GM19463 (cell line): ENCODE data around the gene ECHDC3.

ENCODE experiments used
- ATAC-seq: cut with Tn5 transposase; IDR thresholded peaks from one replicate; pipeline ENCODE4 v1.9.1; 2021; ENCODE audit warnings: mild to moderate bottlenecking, moderate library complexity; ENCODE audit not compliant: unreplicated experiment

The ECHDC3 gene

DNA sequence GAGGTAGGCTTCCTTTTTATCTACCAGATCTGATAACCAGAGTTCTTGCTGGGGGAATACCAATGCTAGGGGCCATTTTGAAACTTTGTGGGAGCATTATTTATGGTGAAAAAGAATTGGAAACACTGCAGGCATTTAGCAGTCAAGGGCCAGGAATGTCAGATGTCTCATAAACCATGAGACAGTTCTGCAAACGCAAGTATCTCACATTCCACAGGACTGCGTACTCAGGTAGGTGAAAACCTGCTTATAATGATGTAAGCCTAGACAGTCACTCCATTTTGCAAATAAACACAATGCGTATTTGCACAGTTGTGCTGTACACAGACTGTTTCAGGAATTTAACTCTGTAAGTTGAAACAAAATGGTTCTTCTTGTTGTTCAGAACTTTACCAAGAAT, 33.9 kb downstream of the ECHDC3 start:
- ATAC-seq, result no peak

DNA sequence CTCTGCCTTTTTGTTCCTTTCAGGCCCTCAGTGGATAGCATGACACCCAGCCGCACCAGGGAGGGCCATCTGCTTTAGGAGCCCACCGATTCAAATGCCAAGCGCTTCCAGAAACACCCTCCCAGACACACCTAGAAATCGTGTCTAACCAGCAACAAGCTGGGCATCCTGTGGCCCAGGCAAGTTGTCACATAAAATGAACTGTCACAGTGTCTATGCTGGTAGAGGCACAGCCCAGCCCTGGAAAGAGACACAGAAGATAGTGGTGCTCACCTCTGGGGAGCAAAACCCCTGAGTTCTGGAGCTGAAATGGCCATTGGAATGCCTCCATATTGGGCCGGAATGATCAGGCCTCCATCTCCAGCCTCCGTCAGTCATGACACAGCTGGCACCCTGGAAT, 38.9 kb downstream of the ECHDC3 start:
- ATAC-seq, result no peak

DNA sequence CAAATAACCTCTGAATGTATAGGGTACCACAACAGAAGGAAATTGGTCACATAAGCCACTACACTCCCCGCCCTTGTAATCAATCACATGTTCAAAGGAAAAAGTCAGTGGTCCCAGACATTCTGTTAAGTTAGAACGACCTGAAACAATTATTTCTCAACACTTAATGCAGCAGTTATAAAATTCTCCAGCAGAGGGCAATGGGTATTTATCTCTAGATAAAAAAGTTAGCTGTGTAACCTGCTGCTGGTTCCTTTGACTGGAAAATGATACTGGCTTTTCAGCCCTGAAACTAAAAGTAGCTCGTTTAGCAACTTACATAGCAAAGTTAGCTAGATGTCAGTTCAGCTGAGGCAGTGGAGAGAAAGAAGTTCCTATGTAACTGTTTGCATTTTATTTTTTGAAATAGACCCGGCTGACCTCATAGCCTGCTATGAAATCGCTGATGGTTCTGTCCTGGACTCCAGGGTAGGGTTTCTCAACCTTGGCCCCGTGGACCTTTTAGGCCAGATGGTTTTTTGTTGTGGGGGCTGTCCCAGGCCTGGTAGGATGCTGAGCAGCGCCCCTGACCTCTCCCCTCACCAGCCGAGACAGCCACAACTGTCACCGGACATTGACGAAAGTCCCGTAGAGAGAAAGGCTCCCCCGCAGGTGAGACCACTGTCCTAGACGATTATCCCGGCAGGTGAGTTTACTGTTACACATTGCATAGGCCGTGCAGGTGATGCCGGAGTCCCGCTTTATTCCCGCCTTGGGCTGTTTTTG, 40.8 kb downstream of the ECHDC3 start:
- ATAC-seq, result peak; percentile 50

DNA sequence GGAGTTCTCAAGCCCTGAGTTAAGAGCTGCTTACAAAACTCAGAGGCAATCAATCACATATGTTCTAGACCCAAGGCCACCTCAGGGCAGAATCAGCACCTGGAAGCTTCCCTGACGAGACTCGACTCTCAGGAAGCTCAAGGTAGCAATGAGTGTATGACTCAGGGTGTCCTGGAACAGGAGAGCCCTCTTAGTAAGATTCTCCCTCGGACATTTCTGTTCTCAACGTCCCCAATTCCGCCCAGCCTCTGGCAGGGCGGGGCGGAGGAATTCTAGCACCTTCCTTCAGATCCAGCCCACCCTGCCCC, 41.3 kb downstream of the ECHDC3 start:
- no peak for ATAC-seq

DNA sequence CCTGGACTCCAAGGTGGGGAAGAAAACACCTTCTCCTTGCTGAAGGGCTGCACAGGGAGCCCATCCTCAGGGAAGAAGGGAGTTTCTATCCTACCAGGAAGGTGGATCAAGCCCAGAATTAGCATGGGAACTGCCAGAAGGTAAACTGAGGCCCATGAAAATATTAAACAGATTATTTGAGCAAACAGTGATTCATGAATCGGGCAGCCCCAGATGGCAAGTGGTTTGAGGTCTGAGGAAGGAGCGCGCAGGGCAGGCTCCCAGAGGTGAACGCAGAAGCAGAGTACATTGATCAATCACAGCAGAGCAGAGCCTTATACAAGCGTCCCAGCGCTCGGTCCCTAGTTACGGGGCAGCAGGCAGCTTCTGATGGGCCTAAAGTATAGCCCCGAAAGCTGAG, 45.2 kb downstream of the ECHDC3 start:
- ATAC-seq, result no peak

DNA sequence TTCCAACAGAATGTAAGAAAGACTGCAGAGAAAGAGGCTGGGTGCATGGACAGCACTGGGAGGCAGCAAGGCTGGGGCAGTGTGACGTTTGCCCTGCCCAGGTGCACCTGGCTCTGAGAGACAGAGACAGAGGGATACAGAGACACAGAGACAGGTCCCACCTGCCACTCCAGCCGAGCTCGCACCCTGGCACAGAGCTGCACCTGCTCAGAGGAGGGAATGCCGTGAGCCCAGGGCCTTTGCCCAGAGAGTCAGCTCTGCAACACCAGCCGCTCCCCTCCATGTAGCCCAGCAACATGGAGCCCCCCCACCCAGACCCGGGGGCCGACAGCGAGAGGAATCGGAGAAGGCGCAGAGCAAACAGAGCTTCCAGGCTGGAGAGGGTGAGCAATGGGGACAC, 45.7 kb downstream of the ECHDC3 start:
- ATAC-seq, result no peak

DNA sequence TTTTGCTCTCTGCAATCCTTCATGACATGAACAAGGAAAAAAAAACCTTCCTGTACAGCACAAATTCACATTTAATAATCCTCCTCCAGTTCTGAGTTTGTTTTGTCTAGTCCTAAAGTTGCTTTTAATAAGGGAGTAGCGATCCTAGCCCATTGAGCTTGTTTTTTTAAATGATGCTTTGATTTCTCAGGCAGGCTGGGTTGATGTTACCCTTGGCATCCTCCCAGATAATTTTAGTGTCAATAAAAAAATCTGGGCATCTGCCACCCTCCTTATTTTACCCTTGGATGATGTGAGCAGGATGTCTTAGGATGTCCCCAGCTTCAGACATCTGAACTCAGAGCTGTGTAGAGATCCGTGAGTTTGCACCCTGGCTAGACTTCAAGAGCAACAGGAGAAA, 47.1 kb downstream of the ECHDC3 start:
- no peak for ATAC-seq

DNA sequence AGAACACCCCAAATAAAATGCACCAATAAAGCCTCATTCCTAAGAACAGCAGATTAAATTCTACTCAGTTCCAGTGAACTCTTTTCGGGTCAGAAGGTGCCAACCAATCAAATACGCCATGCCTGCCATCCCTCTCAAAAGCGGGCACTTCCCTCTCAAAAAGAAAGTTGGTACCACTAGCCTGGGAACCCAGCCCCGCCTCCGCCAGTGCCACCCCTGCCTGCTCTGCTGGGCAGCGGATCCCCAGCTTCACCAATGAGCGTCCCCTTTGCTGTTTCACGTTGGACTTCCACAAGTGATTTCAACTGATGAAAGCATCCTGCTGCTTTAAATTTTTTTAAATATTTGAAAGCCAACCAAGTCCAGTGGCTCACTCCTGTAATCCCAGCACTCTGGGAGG, 47.8 kb downstream of the ECHDC3 start:
- no peak for ATAC-seq

DNA sequence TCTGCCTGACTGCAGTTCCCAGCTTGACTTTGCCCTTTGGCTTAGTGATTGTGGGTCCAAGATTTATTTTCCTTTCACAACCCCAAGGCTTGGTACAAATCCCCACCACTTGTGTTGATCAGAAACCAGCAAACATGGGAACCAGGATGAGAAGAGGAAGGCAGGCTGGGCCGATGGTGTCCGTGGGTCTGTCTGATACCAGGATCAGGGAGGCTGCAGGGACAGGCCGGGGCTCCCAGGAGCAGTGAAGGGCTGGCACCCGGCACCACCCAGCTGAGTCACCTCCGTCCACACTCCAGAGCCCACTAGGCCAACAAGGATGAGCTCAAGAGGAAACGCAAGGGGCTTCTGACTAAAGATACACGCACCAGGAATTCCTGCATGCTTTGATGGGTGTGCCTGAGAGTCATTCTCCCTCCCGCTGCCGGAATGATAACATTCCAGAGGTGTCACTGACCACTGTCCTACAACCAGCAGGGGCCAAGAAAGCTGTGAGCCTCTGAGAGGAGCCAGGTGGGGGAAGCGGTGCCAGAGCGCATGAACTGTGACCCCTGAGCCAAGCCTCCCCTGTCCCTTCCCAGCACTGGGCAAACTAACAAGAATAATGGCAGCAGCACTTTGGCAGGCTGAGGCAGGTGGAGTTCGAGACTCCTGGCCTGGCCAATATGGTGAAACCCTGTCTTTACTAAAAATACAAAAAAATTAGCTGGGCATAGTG, 51.7 kb downstream of the ECHDC3 start:
- ATAC-seq, result no peak

DNA sequence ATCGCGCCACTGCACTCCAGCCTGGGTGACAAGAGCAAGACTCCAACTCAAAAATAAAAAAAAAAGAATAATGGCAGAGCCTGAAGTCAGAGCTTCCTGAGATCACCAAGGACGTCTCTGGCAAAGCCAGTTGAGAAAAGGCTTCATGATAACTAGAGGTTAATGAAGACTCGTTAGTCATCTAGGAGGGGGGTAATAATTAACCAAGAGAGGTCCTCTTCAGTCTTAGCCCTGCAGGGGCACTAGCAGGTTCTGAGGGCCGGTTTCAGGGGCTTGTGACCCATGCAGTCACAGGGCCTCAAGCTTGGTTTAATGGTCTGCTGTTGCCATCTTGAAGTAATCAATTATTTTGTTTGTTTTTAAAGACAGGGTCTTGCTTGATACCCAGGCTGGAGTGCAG, 52.4 kb downstream of the ECHDC3 start:
- ATAC-seq, result no peak

DNA sequence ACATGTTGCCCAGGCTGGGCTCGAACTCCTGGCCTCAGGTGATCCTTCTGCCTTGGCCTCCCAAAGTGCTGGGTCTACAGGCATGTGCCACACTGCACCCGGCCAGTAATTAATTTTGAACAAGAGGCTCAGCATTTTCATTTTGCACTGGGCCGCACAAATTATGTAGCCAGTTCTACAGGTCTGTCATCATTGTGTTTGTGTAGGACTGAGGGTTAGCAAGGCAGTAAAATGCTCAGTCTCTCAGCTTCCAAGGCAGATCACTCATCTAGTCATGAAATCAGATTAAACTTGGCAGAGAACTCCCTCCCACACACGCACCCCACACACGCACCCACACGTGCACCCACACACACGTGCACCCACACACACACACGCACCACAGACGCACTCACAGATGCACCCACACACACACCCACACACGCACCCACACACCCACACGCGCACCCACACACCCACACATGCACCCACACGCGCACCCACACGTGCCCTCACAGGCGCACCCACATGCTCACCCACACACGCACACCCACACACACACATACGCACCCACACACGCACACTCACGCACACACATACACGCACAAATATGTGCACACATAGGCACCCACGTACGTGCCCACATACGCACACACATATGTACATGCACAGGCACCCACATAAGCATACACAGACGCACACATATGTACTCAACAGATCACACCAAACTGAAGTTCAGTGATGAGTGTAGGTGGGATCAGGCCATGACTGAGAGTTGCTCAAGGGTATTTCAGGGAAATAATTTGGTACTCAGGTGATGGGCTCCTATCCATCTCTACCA, 53.1 kb downstream of the ECHDC3 start:
- no peak for ATAC-seq

DNA sequence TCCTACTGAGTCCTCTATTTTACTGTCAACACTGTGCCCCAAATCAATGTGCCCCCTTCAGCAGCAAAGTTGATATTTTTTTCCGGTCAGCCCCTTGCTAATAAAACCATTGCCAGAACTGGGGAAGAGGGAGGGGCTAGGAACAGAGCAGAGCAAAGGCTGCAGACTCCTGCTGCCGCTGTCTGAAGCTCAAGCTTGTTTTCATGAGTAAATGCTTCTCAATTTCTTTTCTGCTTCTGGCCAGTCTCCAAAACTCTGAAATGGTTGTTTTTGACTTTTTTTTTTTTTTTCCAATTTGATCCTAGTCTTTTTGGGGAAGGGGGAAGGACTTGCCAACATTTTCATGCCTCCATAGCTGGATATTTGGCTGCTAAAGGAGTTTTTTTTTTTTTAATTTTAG, 54.3 kb downstream of the ECHDC3 start:
- no peak for ATAC-seq

DNA sequence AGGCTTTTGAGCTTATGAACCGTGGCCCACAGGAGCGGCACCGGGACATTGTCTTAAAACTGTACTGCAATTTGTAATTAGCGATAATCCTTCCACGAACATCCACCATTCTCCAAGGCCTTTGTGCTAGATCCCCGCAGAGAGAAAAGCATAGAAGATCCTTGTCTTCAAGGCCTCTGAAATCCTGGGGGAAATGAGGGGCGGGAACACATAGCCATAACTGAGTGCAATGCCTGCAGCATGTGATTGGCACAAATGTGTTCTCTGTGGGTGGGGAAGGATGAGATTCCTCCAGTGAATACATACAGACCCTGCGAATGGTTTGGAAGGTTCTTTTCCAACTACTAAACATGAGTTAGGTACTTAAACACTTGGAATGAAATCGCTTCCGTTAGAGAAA, 55.1 kb downstream of the ECHDC3 start:
- ATAC-seq, result no peak

DNA sequence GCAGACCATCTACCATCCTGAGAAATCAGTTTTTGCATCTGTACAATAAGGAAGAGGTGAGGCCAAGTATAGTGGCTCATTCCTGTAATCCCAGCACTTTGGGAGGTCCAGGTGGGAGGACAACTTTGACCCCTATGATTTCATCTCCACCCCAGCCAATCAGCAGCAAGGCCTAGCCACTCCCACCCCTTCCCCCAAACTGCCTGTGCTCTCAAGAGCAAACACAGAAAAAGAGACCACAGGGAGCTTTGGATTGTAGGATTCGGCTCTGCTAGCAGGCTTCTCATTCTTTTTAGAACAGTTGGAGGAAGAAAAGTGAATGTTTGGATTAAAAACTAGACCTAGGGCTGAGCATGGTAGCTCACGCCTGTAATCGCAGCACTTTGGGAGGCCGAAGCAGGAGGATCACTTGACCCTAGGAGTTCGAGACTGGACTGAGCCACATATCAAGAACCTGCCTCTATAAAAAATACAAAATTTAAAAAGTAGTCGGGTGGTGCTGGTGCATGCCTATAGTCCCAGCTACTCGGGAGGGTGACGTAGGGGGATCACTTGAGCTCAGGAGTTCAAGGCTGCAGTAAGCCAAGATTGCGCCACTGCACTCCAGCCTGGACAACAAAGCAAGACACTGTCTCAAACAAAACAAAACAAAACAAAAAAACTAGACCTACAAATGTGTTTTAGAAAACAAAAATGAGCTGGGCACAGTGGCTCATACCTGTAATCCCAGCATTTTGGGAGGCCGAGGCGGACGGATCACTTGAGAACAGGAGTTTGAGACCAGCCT, 55.9 kb downstream of the ECHDC3 start:
- no peak for ATAC-seq

DNA sequence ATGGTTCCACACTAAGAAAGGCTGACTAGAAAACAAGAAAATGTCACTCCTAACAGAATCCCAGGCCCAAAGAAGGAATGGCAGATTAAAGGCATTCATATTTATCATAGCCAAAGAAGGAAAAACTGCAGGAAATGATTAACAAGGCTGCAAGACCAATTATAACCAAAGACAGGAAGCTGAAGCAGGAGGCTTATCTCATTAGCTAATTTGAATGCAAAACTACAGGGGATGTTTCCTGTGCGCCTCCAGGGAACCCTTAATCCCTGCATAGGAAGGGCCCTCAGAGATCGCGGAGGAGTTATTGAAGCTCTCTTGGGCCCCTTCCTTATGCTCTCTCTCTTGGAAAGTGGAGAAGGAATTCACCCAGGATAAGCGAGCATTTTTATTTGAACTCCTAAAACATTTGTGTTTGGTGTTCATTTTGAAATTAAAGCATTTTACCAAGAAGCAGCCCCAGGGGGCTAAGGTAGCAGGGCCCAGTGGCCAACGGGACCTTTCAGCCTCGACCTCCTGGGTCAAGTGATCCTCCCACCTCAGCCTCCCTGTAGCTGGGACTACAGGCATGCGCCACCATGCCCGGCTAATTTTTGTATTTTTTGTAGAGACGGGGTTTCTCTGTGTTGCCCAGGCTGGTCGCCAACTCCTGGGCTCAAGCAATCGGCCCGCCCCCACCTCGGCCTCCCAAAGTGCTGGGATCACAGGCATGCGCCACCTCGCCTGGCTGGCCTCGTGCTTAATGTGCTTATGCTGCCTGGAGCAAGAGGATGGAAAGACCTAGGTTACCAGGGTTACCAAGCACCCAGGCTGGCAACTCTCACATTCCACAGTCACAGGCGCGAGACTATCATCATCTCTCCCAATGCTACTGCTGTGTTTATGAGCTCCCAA, 56.9 kb downstream of the ECHDC3 start:
- ATAC-seq, result no peak

DNA sequence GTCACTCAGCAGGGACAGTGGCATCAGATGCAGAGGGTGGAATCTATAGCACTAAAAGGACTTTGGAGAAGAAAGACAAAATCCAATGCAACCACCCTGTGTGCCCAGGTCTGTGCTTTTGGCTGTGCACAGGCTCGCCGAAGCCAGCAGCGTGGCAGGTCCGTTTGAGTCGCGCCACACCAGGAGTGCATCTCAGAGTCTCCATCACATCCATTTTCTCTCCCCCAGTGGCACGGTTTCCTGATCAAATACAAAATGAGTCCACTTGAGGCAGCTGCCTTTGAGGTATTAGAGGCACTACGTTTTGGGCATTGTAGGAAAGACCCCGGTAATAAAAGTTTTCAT, 57.5 kb downstream of the ECHDC3 start:
- no peak for ATAC-seq

DNA sequence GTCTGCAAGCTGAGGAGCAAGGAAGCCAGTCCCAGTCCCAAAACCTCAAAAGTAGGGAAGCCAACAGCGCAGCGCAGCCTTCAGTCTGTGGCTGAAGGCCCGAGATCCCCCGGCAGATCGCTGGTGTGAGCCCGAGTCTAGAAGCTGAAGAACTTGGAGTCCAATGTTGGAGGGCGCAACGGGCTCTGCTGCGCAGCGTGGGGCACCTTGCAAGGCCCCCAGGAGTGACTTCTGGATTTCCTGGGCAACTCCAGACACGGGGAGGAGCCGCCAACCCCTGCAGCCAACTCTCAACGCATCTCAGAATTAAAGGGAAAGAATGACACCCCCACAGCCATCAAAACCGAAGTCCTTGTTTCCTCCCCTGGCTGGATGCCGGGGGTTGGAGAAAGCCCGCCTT, 62.2 kb downstream of the ECHDC3 start:
- ATAC-seq, result no peak

DNA sequence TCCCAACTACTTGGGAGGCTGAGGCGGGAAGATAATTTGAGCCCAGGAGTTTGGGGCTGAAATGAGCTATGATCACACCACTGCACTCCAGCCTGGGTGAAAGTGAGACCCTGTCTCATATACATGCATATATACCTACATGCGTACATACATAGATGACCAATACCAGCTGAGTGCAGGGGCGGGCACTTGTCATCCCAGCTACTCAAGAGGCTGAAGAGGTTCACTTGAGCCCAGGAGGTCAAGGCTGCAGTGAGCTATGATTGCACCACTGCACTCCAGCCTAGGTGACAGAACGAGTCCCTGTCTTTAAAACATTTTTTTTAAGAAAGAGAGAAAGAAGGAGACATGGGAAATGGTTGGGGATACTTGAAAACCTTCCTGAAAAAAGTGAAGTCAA, 63.6 kb downstream of the ECHDC3 start:
- no peak for ATAC-seq

DNA sequence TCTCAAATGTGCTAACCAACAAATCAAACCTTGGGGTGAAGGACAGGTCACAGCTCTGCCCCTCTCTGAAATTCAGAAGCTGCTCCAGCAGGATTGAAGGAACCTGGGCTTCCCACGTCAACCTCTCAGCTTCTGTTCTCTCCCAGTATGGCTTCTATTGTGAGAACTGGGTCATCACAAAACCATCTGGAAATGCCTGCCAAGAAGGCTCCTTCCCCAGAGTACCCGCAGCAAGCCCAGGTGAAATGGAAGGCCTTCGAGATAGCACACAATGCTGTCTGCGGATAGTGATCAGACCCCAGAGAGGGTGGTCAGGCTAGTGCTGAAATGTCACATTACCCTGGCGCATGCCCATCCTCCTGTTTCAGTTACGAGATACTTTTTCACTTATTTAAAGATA, 64.5 kb downstream of the ECHDC3 start:
- no peak for ATAC-seq

DNA sequence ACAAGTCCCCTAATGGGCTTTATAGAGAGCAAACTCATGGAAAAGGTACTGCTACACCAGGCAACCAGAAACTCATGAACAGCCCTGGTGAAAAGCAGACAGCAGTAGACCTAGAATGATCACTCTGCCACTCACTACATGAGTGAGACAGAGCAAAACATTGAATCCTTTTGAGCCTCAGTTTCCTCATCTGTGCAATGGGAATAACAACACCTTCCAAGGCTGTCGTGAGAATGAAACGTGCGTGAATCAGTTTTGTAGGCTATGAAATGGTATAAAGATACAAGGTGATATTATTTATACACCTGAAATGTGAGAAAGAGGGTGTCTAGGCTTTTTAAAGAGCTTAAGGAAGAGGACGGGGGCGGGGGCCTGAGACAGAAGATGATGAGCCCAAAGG, 66.6 kb downstream of the ECHDC3 start:
- ATAC-seq, result no peak
